ES-I3 (cell line): ENCODE data around the gene AP3M1.

Experiments used
- H3K36me3 ChIP-seq: 2 replicates; pipeline ENCODE4 v1.6.1; 2013; ENCODE audit warnings: mild to moderate bottlenecking, low read length, control low read depth, moderate library complexity; ENCODE audit not compliant: insufficient read depth
- H3K4me1 ChIP-seq: 2 replicates; pipeline ENCODE4 v1.6.1; 2013; ENCODE audit warnings: mild to moderate bottlenecking, control low read depth, low read length; ENCODE audit not compliant: insufficient read depth
- H3K9ac ChIP-seq: 2 replicates; pipeline ENCODE4 v1.6.1; 2013; ENCODE audit warnings: low read depth, mild to moderate bottlenecking, low read length, moderate library complexity
- H3K9me3 ChIP-seq: 2 replicates; pipeline ENCODE4 v1.6.1; 2013; ENCODE audit warnings: mild to moderate bottlenecking, low read length, moderate library complexity; ENCODE audit not compliant: control insufficient read depth, insufficient read depth

AP3M1 gene

DNA sequence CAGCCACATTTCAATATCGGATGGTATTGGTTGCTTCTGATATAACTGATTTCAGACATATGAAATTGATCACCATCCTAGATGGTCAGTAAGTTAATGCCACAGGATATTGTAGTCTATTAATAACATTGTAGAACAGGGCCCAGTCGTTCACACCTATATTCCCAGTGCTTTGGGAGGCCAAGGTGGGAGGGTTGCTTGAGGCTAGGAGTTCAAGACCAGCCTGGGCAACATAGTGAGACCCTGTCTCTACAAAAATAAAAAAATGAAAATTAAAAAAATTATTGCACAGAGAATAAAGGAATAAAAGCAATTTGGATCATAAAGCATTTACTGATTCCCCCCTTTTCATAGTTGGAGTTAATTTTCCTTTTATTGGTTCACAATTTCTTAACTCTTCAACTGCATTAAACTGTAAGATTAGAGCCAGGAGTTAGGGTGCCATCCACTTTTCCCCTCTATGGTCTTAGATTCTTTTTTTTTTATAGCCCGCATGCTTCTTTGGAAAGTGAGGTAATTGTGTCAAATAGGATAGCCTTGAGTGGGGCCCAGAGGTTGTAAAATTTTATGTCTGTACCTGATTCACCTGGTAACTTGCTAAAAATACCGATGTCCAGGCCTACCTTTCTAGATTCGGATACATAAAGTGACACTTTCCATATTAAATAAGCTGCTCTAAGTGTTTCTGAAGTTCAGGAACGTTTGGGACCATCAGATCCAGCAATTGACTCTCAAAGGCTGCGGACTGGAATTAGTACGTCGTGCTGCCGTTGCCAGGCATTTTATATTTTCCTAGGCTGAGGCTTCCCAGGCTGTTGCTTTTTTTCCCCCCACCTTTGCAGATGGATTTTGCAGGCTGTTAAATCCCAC lies 25.1 kb upstream of the AP3M1 start:
- peak overlapping the region; percentile 87 for H3K9ac ChIP-seq
- no peaks in the 10 kb centered on the region for H3K36me3 ChIP-seq
- no peaks in the 10 kb centered on the region for H3K9me3 ChIP-seq
- no peaks in the 10 kb centered on the region for H3K4me1 ChIP-seq

DNA sequence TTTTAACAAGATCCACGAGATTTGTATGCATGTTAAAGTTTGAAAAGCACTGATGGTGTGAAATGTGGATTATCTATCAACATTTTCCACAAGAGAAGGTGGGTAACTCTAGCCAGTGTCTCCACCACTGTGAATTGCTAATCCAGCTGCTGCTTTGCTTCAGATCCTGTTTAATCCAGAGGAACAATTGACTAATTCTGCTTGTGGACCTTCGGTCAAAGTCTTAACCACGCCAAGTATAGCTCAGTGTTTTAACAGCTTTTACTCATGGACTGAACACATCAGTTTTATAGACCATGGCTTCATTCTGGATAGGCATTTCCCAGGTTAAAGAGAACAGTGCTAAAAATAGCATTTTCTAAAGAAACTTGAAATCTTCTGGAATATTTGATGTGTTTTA lies 23.9 kb upstream of the AP3M1 start:
- H3K36me3 ChIP-seq: no peaks in the 10 kb centered on the region
- no peak overlapping the region for H3K9ac ChIP-seq
- H3K9me3 ChIP-seq: no peaks in the 10 kb centered on the region
- no peaks in the 10 kb centered on the region for H3K4me1 ChIP-seq

DNA sequence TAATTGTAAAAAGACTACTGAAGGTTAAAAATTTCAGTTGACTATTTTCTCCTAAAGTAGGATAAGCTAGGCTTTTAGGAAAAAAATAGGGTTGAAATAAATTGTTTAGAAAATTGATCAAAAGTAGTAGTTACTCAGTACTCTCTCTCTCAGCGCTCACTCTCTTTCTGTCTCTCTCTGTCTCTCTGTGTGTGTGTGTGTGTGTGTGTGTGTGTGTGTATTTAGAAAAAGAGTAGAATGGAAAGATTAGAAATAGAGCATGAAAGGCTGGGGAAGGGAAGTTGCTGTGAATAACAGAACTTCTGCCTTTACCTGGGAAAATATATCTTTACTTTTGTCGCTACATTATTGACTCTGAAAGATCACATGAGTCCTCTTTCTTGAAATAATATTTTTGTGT lies 21.0 kb upstream of the AP3M1 start:
- H3K36me3 ChIP-seq: no peaks in the 10 kb centered on the region
- no peaks in the 10 kb centered on the region for H3K9me3 ChIP-seq
- no peak overlapping the region for H3K9ac ChIP-seq
- H3K4me1 ChIP-seq: no peaks in the 10 kb centered on the region

DNA sequence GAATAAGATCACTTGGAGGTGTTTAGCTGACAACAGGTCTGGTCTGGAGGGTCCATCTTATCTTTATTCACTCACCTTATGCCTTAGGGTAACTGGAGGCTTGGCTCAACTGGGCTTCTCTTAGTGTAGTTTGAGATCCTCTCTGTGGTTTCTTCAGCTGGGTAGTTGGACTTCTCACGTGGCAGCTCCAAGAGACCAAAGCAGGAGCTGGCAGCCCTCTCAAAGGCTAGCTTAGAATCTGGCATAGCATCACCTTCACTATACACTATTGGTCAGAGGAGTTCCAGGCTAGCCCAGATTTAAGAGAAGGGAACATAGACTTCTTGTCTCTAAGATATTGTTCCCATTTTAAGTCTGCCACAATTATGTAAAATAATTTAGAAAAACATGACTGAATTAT lies 16.8 kb upstream of the AP3M1 start:
- Histone ChIP-seq H3K9ac (no peak overlapping the region), H3K4me1 (no peaks in the 10 kb centered on the region; the same call in 1 of the 2 replicates)

DNA sequence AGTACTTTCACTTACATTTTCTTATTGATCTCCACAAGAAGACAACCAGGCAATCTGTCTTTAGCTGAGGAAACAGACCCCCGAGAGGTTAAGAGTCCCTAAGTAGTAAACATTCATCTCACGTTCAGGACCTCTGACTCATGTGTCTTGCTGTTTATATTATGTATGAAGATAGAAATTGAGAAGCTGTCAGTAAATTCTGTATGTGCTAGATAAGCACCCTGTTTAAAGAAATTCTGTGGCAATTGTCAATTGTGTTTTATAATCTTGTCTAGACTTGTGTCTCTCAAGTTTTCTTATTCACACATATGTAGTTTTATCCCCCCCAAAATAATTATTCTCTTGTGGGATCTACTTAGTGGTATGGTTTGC lies 14.9 kb upstream of the AP3M1 start:
- Histone ChIP-seq H3K4me1 (no peaks in the 10 kb centered on the region; the same call in 1 of the 2 replicates), H3K9ac (no peak overlapping the region), H3K9me3 (no peaks in the 10 kb centered on the region), H3K36me3 (no peaks in the 10 kb centered on the region)

More for the DNA sequence above, 16.8 kb upstream of the AP3M1 start:
- Histone ChIP-seq H3K9me3 (no peaks in the 10 kb centered on the region), H3K36me3 (no peaks in the 10 kb centered on the region)

DNA sequence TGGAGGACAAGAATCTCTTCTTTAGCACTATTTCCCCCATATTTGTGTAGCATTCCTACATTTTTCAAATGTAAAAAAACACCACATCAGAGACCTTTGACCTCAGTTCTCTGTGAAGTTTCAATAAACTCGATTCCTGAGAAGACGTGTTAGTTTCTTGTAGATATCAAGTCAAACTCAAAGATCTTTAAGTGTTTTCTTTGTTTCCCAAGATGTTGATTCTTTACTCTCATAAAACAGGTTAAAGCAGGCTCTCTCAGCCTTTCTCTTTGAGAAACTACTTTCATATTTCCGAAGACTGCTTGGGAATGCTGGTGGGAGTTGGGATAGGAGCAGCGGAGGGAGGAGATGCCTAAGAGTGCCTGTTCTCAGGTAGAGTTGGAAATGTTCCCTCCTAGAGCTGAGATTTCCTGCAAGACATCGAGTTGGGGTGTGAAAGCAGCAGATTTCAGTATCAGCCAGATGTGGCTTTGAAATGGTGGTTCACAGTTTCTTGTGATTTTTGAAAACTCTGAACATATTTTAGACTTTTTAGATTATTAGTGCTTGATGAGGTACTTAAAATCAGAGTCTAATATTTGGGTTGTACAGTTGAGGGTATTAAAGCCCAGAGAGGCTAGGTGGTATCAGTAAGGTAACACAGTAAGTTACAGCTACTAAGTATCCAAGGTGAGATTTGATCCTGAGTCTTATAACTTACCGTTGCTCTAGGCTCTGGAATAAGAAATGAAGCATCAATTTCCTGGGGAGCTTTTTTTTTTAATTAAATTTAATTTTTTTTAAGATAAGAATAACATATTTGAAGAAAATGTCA lies 14.3 kb upstream of the AP3M1 start:
- H3K9ac ChIP-seq: no peak overlapping the region
- no peaks in the 10 kb centered on the region for H3K36me3 ChIP-seq
- H3K9me3 ChIP-seq: no peaks in the 10 kb centered on the region
- H3K4me1 ChIP-seq: no peaks in the 10 kb centered on the region; the same call in 1 of the 2 replicates

DNA sequence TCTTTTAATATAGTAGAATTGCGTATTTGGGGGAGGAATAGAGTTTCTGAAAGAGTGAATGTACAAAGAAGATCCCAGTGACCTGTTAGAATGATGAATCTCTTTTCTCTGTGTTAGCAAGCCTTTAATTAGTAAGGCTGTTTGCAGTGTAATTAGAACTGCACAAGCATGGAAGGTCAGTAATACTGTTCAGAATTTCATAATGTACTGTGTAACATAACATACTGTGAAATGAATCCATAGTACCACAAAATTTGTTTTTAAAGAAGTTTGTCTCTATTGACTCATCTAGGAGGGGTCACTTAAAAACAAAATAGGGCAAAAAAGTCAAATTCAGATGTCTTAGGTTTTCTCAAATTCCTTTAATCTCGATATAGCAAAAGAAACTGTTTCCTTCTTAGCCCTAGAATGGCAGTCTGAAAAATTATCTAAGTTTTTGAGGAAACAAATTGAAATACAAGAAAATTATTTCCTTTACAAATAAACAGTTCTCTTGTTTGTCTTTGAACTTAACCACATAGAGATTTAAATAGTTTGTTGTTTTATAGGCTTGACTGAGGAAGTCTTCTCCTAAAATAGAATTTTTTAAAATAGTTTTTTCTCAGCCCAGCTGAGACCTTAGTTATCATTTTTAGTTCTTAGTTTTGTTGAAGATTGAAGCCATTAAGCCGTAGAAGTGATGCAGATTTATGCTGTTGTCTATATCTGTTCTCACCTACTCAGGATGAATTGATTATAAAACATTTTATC lies 12.9 kb upstream of the AP3M1 start:
- Histone ChIP-seq H3K9me3 (no peaks in the 10 kb centered on the region), H3K4me1 (no peaks in the 10 kb centered on the region; the same call in 1 of the 2 replicates), H3K9ac (no peak overlapping the region), H3K36me3 (no peaks in the 10 kb centered on the region)

DNA sequence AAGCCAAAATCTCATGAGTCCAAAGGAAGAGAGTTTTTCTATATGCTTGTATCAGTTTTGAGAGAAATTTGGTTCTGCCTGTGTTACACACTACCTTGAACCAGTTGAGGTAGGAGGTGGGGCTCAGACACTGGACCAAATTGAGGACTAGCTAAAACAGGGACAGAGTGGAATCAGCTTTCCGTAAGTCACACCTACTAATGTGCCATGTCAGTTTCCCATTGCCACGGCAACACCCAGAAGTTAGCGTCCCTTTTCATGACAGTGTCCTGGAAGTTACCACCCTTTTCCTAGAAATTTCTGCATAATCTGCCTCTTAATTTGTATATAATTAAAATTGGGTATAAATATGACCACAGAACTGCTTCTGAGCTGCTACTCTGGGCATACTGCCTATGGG lies 9.4 kb upstream of the AP3M1 start:
- Histone ChIP-seq H3K36me3 (no peaks in the 10 kb centered on the region), H3K4me1 (no peaks in the 10 kb centered on the region; the same call in 1 of the 2 replicates), H3K9me3 (no peaks in the 10 kb centered on the region), H3K9ac (no peak overlapping the region)

DNA sequence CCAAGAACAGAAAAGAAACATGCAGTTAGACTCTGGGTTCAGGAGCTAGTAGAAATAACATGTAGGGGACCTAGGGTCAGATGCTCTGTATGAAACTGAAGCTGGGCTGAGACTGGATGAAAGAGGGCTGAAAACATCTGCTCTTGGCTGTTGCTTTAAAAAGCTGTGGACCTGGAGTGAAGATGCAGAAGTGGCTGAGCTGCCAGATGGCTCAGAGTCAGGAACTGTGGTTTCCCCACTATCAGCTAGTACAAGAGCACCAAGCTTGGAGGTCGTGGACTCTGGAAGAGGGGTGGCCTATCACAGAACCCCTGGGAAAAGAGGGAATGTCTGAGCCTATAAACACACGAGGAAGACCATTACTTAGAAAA lies 6.3 kb upstream of the AP3M1 start:
- no peak overlapping the region for H3K9ac ChIP-seq
- H3K9me3 ChIP-seq: no peaks in the 10 kb centered on the region
- no peaks in the 10 kb centered on the region for H3K36me3 ChIP-seq
- H3K4me1 ChIP-seq: no peaks in the 10 kb centered on the region

DNA sequence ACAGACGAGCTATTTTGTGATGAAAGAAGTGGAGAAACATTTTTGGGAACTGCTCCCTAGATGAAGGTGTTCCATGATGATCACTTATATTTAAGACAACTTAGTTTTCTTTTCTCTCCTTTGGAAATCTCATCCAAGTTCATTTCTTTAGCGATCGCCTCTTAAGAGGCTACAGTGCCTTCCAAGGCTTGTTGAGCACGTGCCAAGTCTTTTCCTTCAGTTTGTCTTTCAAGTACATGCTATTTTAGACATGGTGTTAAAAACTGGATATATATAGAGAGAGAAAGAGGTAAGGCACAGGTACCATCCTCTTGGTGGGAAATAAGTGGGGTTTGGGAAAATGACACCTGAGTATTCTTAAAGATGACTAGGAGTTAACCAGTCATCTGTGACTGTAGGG lies 3.0 kb upstream of the AP3M1 start:
- H3K4me1 ChIP-seq: no peaks in the 10 kb centered on the region
- no peak overlapping the region for H3K9ac ChIP-seq
- no peaks in the 10 kb centered on the region for H3K9me3 ChIP-seq
- H3K36me3 ChIP-seq: no peaks in the 10 kb centered on the region

DNA sequence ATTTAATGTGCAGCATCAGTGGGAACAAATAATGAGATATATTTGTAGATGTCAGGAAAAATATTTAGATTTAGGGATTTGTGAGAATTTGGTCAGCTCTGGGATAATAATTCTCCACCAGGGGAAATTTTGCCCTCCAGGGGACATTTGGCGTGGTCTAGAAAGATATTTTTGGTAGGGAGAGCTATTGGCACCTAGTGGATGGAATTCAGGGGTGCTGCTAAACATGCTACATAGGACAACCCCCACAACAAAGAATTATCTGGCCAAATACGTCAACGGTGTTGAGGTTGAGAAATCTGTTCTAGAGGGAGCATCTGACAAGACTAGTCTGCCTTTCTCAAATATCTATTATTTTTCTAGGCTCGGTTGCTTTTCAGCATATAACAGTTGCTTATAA lies 2.5 kb upstream of the AP3M1 start:
- no peaks in the 10 kb centered on the region for H3K9me3 ChIP-seq
- no peaks in the 10 kb centered on the region for H3K4me1 ChIP-seq
- H3K9ac ChIP-seq: no peak overlapping the region
- H3K36me3 ChIP-seq: no peaks in the 10 kb centered on the region

DNA sequence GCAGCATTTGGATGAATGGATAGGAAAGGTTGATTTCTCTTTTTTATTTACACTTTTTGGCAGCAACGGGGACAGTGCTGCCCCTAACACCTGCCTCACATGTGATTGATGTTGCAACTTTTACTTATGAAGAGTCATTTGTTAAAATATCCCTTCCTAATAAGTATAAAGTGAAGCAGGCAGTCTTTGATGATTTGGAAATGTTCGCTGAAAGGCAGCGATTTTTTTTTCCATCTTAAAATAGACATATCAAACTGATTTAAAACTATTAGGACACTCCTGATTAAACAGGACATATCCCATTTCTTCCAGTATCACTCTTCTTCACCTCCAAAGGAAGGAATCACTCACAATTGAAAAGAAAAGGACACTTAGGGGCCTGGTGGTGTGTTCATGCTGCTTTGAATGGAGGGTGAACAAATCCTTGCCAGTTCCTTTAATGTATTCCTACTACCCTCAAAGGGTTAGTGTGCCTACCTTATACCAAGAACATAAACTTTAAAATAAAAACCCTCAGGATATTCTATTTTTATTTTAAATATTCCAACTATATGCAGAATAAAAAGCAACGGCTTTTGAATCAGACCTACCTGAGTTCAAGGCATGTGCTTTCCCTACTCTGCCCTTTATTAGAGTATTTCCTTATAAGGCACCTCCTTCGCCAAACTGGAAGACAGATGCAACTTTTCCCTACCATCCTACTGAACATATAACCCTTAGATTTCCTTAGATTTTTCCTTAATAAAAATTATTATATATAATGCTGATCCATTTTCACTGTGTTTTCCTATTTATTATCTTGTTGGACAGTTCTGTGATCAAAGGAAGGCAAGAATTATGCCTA lies 1.5 kb upstream of the AP3M1 start:
- Histone ChIP-seq H3K4me1 (no peaks in the 10 kb centered on the region), H3K9me3 (no peaks in the 10 kb centered on the region), H3K9ac (peak overlapping the region; percentile 90), H3K36me3 (no peaks in the 10 kb centered on the region)

DNA sequence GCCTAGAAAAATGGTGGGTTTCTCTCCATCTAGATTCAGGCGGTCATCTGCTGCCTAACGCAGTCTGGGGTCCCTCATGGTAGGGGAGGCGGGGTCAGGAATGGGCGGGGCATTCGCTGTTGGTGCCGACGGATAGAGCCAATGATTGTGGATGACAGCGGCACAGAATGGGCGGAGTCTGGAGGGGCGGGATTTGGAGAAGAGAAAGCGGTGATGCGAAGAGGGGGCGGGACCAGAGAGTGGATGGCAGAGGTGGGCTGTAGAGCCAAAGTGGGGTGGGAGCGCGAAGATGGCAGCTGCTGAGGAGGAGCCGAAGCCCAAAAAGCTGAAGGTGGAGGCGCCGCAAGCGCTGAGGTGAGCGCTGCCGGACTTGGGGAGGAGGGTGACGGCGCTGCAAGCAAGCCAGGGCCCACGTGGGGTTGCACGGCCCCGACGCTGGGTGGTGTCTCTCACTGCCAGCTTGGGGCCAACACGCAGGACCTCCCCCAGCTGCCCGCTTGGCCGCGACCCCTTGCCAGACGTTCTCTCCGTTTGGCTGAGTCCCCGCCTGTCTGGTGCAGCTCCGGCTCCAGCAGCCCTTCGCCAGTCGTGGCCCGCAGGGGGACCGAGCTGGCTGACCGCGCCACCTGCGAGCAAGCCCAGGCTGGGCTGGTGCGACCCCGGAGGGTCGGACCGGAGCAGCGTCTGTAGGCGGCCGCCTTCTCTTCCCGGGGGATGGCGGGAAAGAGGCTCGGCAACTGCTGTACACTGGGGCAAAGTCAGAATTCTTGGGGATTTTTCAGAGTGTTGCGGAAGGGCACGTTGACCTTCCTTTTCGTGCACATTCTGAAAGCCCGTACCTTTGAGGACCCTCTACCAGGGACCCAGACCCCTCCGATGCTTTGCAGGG lies 606 bp upstream of the AP3M1 start, which contains the start of gene ADK:
ADK (plus strand) TSS at position 232 of the 889 bp plus-strand sequence; CDS start at position 290, 58 bp downstream.
- H3K4me1 ChIP-seq: no peaks in the 10 kb centered on the region
- no peaks in the 10 kb centered on the region for H3K36me3 ChIP-seq
- H3K9me3 ChIP-seq: no peaks in the 10 kb centered on the region
- H3K9ac ChIP-seq: peak within 1 kb of the TSS; percentile 90
